HS-5 (cell line): ENCODE data around the gene NUMBL.
"Not testable (repeated sequence)": the region's sequence is repeated elsewhere in the genome, so short reads cannot be mapped to it uniquely, and the experiment has no call there.

ENCODE experiments used
- DNase-seq: peaks from one replicate; pipeline ENCODE4 v3.0.0-alpha.2; 2012; ENCODE audit warnings: low read depth

NUMBL gene

GRCh38 chr19:40663695-40664692 lies 26.5 kb downstream of the NUMBL start:
- DNase-seq = no peak

- DNase-seq = no peak
Measured at GRCh38 chr19:40662925-40663694, 27.3 kb downstream of the NUMBL start.

GRCh38 chr19:40661616-40662015 lies 28.8 kb downstream of the NUMBL start:
- no peak for DNase-seq

- DNase-seq = no peak
Measured at GRCh38 chr19:40659566-40659965, 30.9 kb downstream of the NUMBL start.

- DNase-seq = no peak
Measured at GRCh38 chr19:40659116-40659515, 31.3 kb downstream of the NUMBL start.

- no peak for DNase-seq
Measured at GRCh38 chr19:40658031-40658430, 32.4 kb downstream of the NUMBL start.

- DNase-seq = not testable (repeated sequence)
Measured at GRCh38 chr19:40655684-40656083, 34.8 kb downstream of the NUMBL start.

- not testable (repeated sequence) for DNase-seq
Measured at GRCh38 chr19:40652303-40652702, 38.1 kb downstream of the NUMBL start.

- no peak for DNase-seq
Measured at GRCh38 chr19:40650749-40651305, 39.6 kb downstream of the NUMBL start.

- not testable (repeated sequence) for DNase-seq
Measured at GRCh38 chr19:40649903-40650675, 40.4 kb downstream of the NUMBL start.

GRCh38 chr19:40646743-40647254 lies 43.7 kb downstream of the NUMBL start:
- no peak for DNase-seq

GRCh38 chr19:40642757-40643305 lies 47.6 kb downstream of the NUMBL start:
- no peak for DNase-seq

- no peak for DNase-seq
Measured at GRCh38 chr19:40642051-40642706, 48.3 kb downstream of the NUMBL start.

- DNase-seq = no peak
Measured at GRCh38 chr19:40641281-40641680, 49.2 kb downstream of the NUMBL start.

GRCh38 chr19:40640744-40641143 lies 49.7 kb downstream of the NUMBL start:
- no peak for DNase-seq

GRCh38 chr19:40639638-40639982 lies 50.8 kb downstream of the NUMBL start:
- DNase-seq = no peak

GRCh38 chr19:40638327-40638726 lies 52.1 kb downstream of the NUMBL start:
- DNase-seq = no peak

- DNase-seq = peak; percentile 64
Measured at GRCh38 chr19:40633207-40633606, 57.2 kb downstream of the NUMBL start.

- DNase-seq = no peak
Measured at GRCh38 chr19:40632311-40633036, 58.0 kb downstream of the NUMBL start.

- DNase-seq = no peak
Measured at GRCh38 chr19:40630571-40631160, 59.8 kb downstream of the NUMBL start.
